ENCODE results near the gene ETV3L.

The ETV3L gene

DNA sequence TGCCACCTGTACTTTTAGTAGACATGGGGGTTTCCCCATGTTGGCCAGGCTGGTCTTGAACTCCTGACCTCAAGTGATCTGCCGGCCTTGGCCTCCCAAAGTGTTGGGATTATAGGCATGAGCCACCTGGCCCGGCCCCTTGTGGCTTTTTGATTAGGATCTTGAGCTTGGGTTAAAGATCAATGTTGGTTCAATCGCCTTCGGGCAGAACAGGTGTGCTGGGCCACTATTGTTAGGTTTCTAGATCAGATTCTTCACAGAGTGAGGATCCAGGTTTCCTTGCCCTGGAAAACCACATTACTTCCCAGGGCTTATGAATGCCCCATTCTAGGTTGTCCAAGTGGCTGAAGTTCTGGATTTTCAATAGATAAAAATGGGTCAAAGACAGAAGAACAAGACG, 32.5 kb upstream of the ETV3L start:
- Histone ChIP-seq H3K4me3 (IDR thresholded peaks at IDR 0.05; ENCODE audit: insufficient read depth, low read depth, low read length) (no peak overlapping the region), H4K20me1 (ENCODE audit: insufficient read depth) (no peaks in the 10 kb centered on the region), H3K4me2 (peak overlapping the region; percentile 92), H3K36me3 (ENCODE audit: insufficient read depth) (peaks cover 29% of the 10 kb centered on the region; the same call in 1 of the 2 replicates), H2AFZ (ENCODE audit: low read depth) (no peak overlapping the region), H3K27me3 (ENCODE audit: insufficient read depth, low read depth) (no peaks in the 10 kb centered on the region), H3K9ac (no peak overlapping the region), H3K4me1 (ENCODE audit: low read depth, poor library complexity, severe bottlenecking) (peaks cover 99% of the 10 kb centered on the region), H3K79me2 (ENCODE audit: insufficient read depth, low read depth) (peaks cover 52% of the 10 kb centered on the region), H3K27ac (peak overlapping the region; percentile 51)
- TF ChIP-seq, protein P1, sequence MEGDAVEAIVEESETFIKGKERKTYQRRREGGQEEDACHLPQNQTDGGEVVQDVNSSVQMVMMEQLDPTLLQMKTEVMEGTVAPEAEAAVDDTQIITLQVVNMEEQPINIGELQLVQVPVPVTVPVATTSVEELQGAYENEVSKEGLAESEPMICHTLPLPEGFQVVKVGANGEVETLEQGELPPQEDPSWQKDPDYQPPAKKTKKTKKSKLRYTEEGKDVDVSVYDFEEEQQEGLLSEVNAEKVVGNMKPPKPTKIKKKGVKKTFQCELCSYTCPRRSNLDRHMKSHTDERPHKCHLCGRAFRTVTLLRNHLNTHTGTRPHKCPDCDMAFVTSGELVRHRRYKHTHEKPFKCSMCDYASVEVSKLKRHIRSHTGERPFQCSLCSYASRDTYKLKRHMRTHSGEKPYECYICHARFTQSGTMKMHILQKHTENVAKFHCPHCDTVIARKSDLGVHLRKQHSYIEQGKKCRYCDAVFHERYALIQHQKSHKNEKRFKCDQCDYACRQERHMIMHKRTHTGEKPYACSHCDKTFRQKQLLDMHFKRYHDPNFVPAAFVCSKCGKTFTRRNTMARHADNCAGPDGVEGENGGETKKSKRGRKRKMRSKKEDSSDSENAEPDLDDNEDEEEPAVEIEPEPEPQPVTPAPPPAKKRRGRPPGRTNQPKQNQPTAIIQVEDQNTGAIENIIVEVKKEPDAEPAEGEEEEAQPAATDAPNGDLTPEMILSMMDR (conservative IDR thresholded peaks at IDR 0.05; ENCODE audit: low read depth, low read length): no peak

DNA sequence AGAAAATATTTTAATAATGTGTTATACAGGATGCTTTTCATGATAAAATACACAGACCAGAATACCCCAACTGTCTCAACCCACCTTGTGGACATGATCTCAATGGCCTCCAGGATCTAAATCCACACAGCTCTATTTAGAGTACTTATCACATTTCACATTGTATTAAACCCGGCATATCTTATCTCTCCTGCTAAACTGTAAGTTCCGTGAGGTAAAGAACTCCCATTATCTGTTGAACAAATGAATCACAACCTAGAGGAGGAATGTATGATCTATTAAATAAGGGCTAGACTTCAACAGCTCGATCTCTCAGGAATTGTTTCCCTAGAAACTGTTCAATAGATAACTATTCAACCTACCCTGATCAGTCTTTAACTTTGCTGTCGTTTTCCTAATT, 31.7 kb upstream of the ETV3L start:
- Histone ChIP-seq H3K4me2 (peak overlapping the region; percentile 92), H3K27me3 (ENCODE audit: insufficient read depth, low read depth) (no peaks in the 10 kb centered on the region), H2AFZ (ENCODE audit: low read depth) (no peak overlapping the region), H3K9ac (no peak overlapping the region), H3K4me1 (ENCODE audit: low read depth, poor library complexity, severe bottlenecking) (peaks cover 94% of the 10 kb centered on the region), H3K36me3 (ENCODE audit: insufficient read depth) (peaks cover 29% of the 10 kb centered on the region; the same call in 1 of the 2 replicates), H3K4me3 (IDR thresholded peaks at IDR 0.05; ENCODE audit: insufficient read depth, low read depth, low read length) (no peak overlapping the region), H3K27ac (peak overlapping the region; percentile 51; the same call in 1 of the 2 replicates), H3K79me2 (ENCODE audit: insufficient read depth, low read depth) (peaks cover 44% of the 10 kb centered on the region), H4K20me1 (ENCODE audit: insufficient read depth) (no peaks in the 10 kb centered on the region)
- TF ChIP-seq, protein P1 (conservative IDR thresholded peaks at IDR 0.05; ENCODE audit: low read depth, low read length): no peak

DNA sequence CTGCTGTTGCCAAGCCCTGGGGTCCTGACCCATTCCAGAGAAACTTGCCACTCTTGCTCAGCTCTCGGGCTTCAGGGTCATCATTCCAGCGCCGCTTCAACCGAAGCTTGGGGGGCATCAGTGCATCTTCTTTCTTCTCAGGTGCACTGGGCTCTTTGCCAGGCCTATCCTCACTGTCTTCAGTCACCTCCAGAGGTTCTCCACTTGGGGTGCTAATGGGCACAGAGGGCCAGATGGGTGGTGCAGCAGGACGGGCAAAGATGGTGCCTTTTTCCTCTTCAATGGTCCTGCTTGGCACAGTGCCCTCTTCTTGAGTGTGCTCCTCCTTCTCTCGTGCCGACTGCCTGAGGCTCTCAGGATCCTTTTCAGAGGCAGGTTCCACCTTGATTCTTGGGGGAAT, 25.2 kb upstream of the ETV3L start:
- Histone ChIP-seq H3K9ac (no peak overlapping the region), H4K20me1 (ENCODE audit: insufficient read depth) (no peaks in the 10 kb centered on the region), H3K36me3 (ENCODE audit: insufficient read depth) (no peaks in the 10 kb centered on the region; the same call in 1 of the 2 replicates), H3K27me3 (ENCODE audit: insufficient read depth, low read depth) (no peaks in the 10 kb centered on the region), H3K4me2 (no peak overlapping the region), H3K79me2 (ENCODE audit: insufficient read depth, low read depth) (no peaks in the 10 kb centered on the region; the same call in 1 of the 2 replicates), H3K27ac (no peak overlapping the region), H2AFZ (ENCODE audit: low read depth) (no peak overlapping the region), H3K4me3 (IDR thresholded peaks at IDR 0.05; ENCODE audit: insufficient read depth, low read depth, low read length) (no peak overlapping the region), H3K4me1 (ENCODE audit: low read depth, poor library complexity, severe bottlenecking) (peaks cover 30% of the 10 kb centered on the region)
- TF ChIP-seq, protein P1 (conservative IDR thresholded peaks at IDR 0.05; ENCODE audit: low read depth, low read length): peak; percentile 47

DNA sequence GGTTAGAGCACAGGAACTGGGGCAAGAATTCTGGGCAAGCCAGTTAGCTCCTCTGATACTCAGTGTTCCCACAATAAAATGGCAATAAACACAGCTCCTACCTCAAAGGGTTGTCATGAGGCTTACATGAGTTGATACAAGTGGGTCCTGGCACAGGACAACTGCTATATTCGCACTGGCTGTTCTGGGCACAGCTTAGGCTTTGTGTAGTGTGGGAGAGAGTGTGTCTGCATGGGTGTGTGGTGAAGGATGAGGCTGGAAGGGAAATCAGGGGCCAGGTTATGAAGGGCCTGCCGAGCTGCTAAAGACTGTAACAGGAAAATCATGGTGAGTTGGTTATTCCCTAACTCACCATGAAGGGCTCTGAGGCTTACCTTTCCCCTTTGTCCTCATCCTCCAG, 19.8 kb upstream of the ETV3L start:
- Histone ChIP-seq H4K20me1 (ENCODE audit: insufficient read depth) (no peaks in the 10 kb centered on the region), H3K79me2 (ENCODE audit: insufficient read depth, low read depth) (no peaks in the 10 kb centered on the region), H3K9ac (no peak overlapping the region), H3K36me3 (ENCODE audit: insufficient read depth) (no peaks in the 10 kb centered on the region), H2AFZ (ENCODE audit: low read depth) (no peak overlapping the region), H3K4me2 (no peak overlapping the region), H3K4me1 (ENCODE audit: low read depth, poor library complexity, severe bottlenecking) (peaks cover 21% of the 10 kb centered on the region), H3K27me3 (ENCODE audit: insufficient read depth, low read depth) (no peaks in the 10 kb centered on the region), H3K4me3 (IDR thresholded peaks at IDR 0.05; ENCODE audit: insufficient read depth, low read depth, low read length) (no peak overlapping the region), H3K27ac (no peak overlapping the region)
- TF ChIP-seq, protein P1 (conservative IDR thresholded peaks at IDR 0.05; ENCODE audit: low read depth, low read length): no peak

All from KMS-11 (cell line).